Fibroblast of lung (primary cell): Measurements from ENCODE around the gene DLD.

ENCODE experiments used
- EZH2 ChIP-seq: IDR thresholded peaks from 2 replicates; pipeline ENCODE4 v1.5.1; 2012; ENCODE audit warnings: low read length, control low read depth, mild to moderate bottlenecking; ENCODE audit errors: missing control alignments
- TF ChIP-seq, protein P1 (sequence below), 2 donors: IDR thresholded peaks in 1 of 2; conservative IDR thresholded peaks in 1 of 2; 1 replicate in 1 of 2; 2 replicates in 1 of 2; pipeline ENCODE4 v1.5.1; 2011 to 2012; ENCODE audit warnings: low read length in 2 of 2, control low read depth in 1 of 2, inconsistent platforms in 1 of 2, low read depth in 1 of 2, mild to moderate bottlenecking in 1 of 2

DNA sequence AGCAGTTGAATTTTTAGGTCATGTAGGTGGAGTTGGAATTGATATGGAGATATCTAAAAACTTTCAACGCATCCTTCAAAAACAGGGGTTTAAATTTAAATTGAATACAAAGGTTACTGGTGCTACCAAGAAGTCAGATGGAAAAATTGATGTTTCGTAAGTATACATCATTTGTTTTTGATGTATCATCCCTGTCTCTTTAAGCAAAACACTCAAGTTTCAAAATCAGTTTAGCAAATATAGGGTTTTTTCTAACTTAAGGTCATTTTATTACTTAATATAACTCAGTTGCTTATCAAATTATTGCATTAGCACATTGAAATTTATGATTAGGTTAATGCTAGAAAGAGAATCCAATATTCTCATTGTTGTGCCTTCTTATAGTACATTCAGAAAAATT is 24.6 kb downstream of the DLD start:
- TF ChIP-seq, protein P1, sequence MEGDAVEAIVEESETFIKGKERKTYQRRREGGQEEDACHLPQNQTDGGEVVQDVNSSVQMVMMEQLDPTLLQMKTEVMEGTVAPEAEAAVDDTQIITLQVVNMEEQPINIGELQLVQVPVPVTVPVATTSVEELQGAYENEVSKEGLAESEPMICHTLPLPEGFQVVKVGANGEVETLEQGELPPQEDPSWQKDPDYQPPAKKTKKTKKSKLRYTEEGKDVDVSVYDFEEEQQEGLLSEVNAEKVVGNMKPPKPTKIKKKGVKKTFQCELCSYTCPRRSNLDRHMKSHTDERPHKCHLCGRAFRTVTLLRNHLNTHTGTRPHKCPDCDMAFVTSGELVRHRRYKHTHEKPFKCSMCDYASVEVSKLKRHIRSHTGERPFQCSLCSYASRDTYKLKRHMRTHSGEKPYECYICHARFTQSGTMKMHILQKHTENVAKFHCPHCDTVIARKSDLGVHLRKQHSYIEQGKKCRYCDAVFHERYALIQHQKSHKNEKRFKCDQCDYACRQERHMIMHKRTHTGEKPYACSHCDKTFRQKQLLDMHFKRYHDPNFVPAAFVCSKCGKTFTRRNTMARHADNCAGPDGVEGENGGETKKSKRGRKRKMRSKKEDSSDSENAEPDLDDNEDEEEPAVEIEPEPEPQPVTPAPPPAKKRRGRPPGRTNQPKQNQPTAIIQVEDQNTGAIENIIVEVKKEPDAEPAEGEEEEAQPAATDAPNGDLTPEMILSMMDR (conservative IDR thresholded peaks at IDR 0.05 in 1 of 2, IDR thresholded peaks at IDR 0.05 in 1 of 2; ENCODE audit: low read depth in 1 of 2, low read length in 2 of 2): no peak
- TF ChIP-seq EZH2: no peak
